Subcutaneous abdominal adipose tissue (tissue), 5 donors: ENCODE results near the gene SLC15A1.

Experiments used
- H3K27ac ChIP-seq: one replicate; pipeline ENCODE4 v1.7.0; 2013; ENCODE audit warnings: low read depth, mild to moderate bottlenecking, inconsistent platforms, low read length, moderate library complexity
- H3K27me3 ChIP-seq, 5 donors: one replicate each; pipeline ENCODE4 v1.7.0; 2013; ENCODE audit warnings: low read length in 5 of 5, inconsistent platforms in 1 of 5; ENCODE audit not compliant: control insufficient read depth in 5 of 5, insufficient read depth in 4 of 5
- H3K36me3 ChIP-seq, 5 donors: one replicate each; pipeline ENCODE4 v1.7.0; 2013; ENCODE audit warnings: low read length in 5 of 5; ENCODE audit not compliant: control insufficient read depth in 5 of 5, insufficient read depth in 5 of 5
- H3K4me1 ChIP-seq, 5 donors: one replicate each; pipeline ENCODE4 v1.7.0; 2013; ENCODE audit warnings: low read length in 5 of 5, mild to moderate bottlenecking in 3 of 5, moderate library complexity in 1 of 5; ENCODE audit not compliant: control insufficient read depth in 5 of 5, insufficient read depth in 5 of 5
- H3K4me3 ChIP-seq, 5 donors: one replicate each; pipeline ENCODE4 v1.7.0; 2013; ENCODE audit warnings: low read length in 5 of 5, low read depth in 1 of 5
- H3K9ac ChIP-seq, 5 donors: one replicate each; pipeline ENCODE4 v1.7.0; 2013; ENCODE audit warnings: low read length in 5 of 5, mild to moderate bottlenecking in 4 of 5, moderate library complexity in 3 of 5
- H3K9me3 ChIP-seq, 5 donors: one replicate each; pipeline ENCODE4 v1.7.0; 2013; ENCODE audit warnings: low read length in 5 of 5; ENCODE audit not compliant: control insufficient read depth in 5 of 5
- donor health status: healthy.
- donor health status: healthy.
- donor health status: healthy.
- donor health status: healthy.
- donor health status: healthy.

Gene SLC15A1

DNA sequence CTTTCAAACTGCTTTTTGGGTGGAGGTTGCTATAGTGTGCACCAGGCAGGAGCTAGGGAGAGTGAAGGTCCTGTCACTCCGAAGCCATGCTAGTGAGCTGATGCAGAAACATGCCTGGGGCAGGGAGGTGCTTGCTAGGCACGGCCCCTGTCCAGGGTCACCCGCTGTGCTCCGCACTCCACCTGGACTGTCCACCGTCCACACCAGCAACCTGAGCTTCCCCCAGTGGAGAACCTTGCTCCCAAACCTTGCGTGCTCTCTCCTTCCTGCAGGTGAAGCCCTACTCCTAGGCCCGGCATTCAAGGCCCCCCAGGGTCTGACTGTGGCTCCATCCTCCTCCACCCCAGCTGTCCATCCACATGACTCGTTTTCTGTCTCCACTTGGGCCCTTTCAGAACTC is 12.3 kb downstream of the SLC15A1 start:
- Histone ChIP-seq H3K9ac (no peak overlapping the region), H3K9me3 (peaks cover 0 to 9% (median 0%) of the 10 kb centered on the region in 5 donors), H3K27me3 (no peaks in the 10 kb centered on the region), H3K36me3 (no peaks in the 10 kb centered on the region), H3K4me1 (no peaks in the 10 kb centered on the region), H3K4me3 (no peak overlapping the region), H3K27ac (no peak overlapping the region)

DNA sequence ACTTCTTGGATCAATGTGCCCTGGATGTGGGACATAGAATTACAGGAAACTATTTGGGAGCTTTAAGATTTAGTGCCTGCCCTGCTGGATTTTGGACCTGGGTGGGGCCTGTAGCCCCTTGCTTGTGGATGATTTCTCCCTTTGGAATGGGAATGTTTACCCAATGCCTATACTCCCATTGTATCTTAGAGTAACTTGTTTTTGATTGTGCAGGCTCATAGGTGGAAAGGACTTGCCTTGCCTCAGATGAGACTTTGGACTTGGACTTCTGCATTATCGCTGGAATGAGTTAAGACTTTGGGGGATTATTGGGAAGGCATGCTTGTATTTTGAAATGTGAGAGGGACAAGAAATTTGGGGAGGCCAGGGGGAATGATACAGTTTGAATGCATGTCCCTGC is 13.5 kb downstream of the SLC15A1 start:
- no peak overlapping the region for H3K9ac ChIP-seq
- no peaks in the 10 kb centered on the region for H3K36me3 ChIP-seq
- peaks cover 0 to 9% (median 0%) of the 10 kb centered on the region in 5 donors for H3K9me3 ChIP-seq
- no peak overlapping the region for H3K4me3 ChIP-seq
- no peaks in the 10 kb centered on the region for H3K27me3 ChIP-seq
- no peak overlapping the region for H3K27ac ChIP-seq
- no peaks in the 10 kb centered on the region for H3K4me1 ChIP-seq

DNA sequence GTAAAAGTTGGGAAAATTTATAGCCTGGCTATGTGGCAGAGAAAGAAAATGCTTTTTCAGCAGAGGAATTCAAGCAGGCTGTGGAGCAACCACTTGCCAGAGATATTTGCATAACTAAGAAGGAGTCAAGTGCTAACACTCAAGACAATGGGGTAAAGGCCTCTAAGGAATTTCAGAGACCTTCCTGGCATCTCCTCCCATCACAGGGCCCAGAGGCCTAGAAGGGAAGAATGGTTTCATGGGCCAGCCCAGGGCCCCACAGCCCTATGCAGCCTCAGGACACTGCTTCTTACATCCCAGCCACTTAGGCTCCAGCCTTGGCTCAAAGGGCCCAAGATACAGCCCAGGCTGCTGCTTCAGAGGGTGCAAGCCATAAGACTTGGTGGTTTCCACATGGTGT is 14.3 kb downstream of the SLC15A1 start:
- no peaks in the 10 kb centered on the region for H3K4me1 ChIP-seq
- H3K27me3 ChIP-seq, result no peaks in the 10 kb centered on the region
- no peak overlapping the region for H3K27ac ChIP-seq
- H3K4me3 ChIP-seq, result no peak overlapping the region
- H3K9me3 ChIP-seq, result peaks cover 0 to 9% (median 0%) of the 10 kb centered on the region in 5 donors
- H3K9ac ChIP-seq, result no peak overlapping the region
- H3K36me3 ChIP-seq, result no peaks in the 10 kb centered on the region

DNA sequence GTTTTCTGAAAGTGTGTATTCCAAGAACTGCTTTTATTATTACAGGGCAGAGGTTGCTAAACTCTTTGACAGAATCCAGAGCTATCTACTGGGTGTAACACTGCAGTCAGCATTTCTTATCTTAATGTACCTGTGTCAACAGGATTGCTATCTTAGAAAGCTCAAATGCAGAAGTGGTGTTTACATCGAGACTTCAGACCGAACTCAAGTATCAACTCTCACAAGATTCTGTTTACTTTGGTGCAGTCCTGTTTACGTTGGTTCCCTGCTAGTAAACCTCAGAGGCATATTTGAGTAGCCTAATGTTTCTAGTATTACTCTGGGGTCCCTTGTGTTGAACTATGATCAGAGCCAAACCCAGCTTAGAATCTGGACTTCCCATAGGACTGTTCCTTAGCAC is 20.5 kb downstream of the SLC15A1 start:
- no peak overlapping the region for H3K9ac ChIP-seq
- no peak overlapping the region for H3K4me3 ChIP-seq
- no peaks in the 10 kb centered on the region for H3K27me3 ChIP-seq
- no peaks in the 10 kb centered on the region for H3K9me3 ChIP-seq
- no peaks in the 10 kb centered on the region for H3K36me3 ChIP-seq
- peaks cover 0 to 8% (median 0%) of the 10 kb centered on the region in 5 donors for H3K4me1 ChIP-seq
- H3K27ac ChIP-seq, result no peak overlapping the region

DNA sequence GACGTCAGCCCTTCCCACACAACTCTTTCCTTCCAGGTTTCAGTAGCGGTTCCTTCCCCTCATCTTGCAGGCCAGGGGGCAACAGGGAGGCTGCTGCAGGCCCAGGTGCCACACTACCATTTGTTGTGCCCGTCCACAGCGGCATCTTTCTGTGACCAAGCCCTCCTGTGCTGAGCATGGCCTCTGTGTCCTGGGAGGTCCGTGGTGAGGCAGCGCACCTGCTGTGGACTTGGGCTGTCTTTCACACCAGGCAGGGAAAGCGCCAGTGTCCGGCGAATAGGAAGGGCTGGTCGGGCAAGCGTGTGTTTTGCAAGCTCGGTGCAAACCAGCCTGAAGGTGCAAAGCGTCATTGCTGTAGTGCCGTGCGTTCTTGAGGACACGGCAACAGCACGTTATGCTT is 21.4 kb downstream of the SLC15A1 start:
- H3K4me3 ChIP-seq, result no peak overlapping the region
- peaks cover 0 to 8% (median 0%) of the 10 kb centered on the region in 5 donors for H3K4me1 ChIP-seq
- no peak overlapping the region for H3K27ac ChIP-seq
- H3K9me3 ChIP-seq, result no peaks in the 10 kb centered on the region
- no peaks in the 10 kb centered on the region for H3K36me3 ChIP-seq
- no peak overlapping the region for H3K9ac ChIP-seq
- no peaks in the 10 kb centered on the region for H3K27me3 ChIP-seq

DNA sequence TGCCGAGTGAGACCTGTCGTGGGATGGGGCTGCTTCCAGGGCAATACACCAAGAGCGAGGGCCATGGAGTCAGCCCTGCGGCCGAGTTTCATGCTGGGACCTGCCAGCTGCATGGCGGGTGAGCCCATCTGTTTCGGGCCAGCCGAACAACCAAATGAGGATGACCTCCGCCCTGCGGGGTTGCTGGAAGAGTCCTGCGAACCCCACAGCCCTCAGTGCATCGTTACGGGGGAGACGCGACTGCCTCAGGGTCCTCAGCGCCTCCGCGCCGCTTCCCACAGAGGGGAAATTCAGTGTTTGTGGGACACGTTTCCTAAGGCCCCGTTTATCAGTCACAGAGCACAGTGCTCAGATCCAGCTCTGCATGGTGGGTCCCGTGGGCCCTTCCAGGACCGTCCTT is 22.0 kb downstream of the SLC15A1 start:
- Histone ChIP-seq H3K9ac (no peak overlapping the region), H3K4me1 (peaks cover 0 to 8% (median 0%) of the 10 kb centered on the region in 5 donors), H3K4me3 (no peak overlapping the region), H3K36me3 (no peaks in the 10 kb centered on the region), H3K27ac (no peak overlapping the region), H3K27me3 (no peaks in the 10 kb centered on the region), H3K9me3 (no peaks in the 10 kb centered on the region)

DNA sequence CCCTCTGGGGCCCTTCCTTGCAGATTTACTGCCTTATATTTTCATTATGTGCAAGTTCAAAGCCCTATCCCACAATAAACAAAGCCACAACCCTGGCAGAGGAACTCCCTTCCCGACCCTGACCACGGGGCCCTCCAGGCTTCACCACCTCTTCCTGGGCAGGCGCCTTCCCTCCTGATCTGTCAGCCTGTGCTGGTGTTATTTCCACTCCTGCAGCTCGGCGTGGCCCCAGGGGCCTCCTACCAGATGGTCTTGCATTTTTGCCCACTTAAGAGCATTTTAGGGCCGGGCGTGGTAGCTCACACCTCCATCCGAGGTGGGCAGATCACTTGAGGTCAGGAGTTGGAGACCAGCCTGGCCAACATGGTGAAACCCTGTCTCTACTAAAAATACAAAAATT is 22.8 kb downstream of the SLC15A1 start:
- Histone ChIP-seq H3K36me3 (no peaks in the 10 kb centered on the region), H3K27me3 (no peaks in the 10 kb centered on the region), H3K4me1 (peaks cover 0 to 8% (median 0%) of the 10 kb centered on the region in 5 donors), H3K9ac (no peak overlapping the region), H3K4me3 (no peak overlapping the region), H3K27ac (no peak overlapping the region), H3K9me3 (no peaks in the 10 kb centered on the region)

DNA sequence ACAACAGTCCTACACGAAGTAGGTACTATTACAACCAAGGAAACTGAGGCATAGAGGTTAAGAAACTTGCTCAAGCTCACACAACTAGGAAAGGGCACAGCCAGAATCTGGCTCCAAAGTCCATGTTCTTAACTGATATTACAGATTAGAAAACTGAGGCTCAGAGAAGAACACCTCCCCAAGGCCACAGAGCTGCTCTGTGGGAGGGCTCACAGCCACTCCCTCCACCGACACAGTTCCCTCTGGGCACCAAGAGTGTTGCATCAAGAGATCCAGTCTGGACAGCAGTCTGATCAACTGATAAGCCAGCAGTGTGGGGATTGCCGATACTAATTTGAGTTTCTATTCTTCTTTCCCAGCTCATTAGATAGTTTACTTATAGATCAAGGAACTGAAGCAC is 29.5 kb downstream of the SLC15A1 start:
- Histone ChIP-seq H3K4me3 (no peak overlapping the region), H3K9me3 (no peaks in the 10 kb centered on the region), H3K27ac (no peak overlapping the region), H3K36me3 (no peaks in the 10 kb centered on the region), H3K4me1 (no peaks in the 10 kb centered on the region), H3K27me3 (no peaks in the 10 kb centered on the region), H3K9ac (no peak overlapping the region)

DNA sequence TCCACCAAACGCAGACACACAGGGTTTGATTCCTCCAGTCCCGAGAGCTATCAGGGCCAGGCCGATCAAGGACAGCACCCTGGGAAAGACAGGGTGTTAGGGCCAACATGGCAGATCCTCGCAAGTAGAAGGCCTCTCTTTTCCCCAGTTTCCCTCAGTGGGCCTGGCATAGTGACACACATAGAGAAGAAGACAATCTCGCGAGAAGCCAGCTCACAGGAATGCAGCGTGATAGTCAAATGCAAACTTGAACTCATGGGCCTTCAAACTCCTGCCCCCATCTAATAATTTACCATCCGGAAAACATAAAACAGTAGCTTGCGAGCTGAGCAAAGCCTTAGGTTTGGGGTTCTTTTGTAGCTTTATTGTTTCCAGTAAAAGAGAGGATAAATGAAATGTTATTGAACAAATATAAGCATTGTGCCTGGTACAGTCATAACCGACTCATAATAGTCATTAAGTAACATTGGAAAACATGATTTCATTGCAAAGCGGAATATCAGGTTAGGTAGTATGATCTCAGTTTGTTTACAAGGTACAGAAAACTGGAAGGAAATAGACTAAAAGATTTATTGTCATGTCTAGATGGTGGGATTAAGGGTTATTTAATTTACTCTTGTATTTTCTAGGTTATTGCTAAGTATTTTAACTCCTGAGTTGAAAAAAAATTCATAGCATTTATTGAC is 30.5 kb downstream of the SLC15A1 start:
- no peaks in the 10 kb centered on the region for H3K27me3 ChIP-seq
- H3K9me3 ChIP-seq, result no peaks in the 10 kb centered on the region
- H3K27ac ChIP-seq, result no peak overlapping the region
- no peak overlapping the region for H3K4me3 ChIP-seq
- no peaks in the 10 kb centered on the region for H3K4me1 ChIP-seq
- no peaks in the 10 kb centered on the region for H3K36me3 ChIP-seq
- no peak overlapping the region for H3K9ac ChIP-seq

DNA sequence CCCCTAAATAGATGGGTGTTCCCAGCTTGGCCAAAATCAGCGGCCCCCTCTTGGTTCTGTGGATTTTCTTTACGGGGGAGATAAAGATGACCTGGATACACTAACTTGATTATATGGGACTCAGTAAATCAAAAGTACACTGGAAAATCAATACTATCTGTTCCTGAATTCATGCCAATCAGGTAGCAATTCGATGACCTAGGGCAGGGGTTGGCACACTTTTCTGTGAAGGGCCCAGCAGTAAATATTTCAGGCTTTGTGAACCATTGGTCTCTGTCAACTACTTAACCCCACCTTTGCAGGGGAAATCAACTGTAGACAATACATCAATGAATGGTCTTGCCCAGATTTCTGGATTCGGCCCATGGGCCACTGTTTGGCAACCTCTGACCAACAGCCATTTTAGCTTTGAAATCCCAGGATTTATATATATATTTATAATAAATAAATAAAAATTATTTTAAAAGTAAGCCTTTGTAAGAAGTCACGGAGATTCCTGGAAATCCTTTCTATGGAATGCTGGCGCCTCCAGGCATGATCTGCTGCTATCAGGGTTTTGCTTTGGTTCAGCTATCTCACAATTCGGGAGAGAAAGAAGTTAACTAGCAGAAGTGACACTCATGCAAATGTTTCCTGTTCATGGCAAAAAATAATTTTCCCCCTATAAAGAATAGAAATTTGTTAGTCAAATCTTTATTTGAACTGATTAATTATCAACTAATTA is 32.8 kb downstream of the SLC15A1 start:
- no peaks in the 10 kb centered on the region for H3K9me3 ChIP-seq
- H3K9ac ChIP-seq, result no peak overlapping the region
- H3K27ac ChIP-seq, result no peak overlapping the region
- H3K36me3 ChIP-seq, result no peaks in the 10 kb centered on the region
- H3K4me1 ChIP-seq, result no peaks in the 10 kb centered on the region
- no peak overlapping the region for H3K4me3 ChIP-seq
- H3K27me3 ChIP-seq, result no peaks in the 10 kb centered on the region
